HG03457 (cell line): ENCODE measurements around the gene GRM5.
"Not testable (repeated sequence)": the region's sequence is repeated elsewhere in the genome, so short reads cannot be mapped to it uniquely, and the experiment has no call there.

Experiments used
- ATAC-seq: cut with Tn5 transposase; IDR thresholded peaks from one replicate; pipeline ENCODE4 v1.9.1; 2021; ENCODE audit warnings: moderate number of reproducible peaks; ENCODE audit not compliant: unreplicated experiment

Gene GRM5

DNA sequence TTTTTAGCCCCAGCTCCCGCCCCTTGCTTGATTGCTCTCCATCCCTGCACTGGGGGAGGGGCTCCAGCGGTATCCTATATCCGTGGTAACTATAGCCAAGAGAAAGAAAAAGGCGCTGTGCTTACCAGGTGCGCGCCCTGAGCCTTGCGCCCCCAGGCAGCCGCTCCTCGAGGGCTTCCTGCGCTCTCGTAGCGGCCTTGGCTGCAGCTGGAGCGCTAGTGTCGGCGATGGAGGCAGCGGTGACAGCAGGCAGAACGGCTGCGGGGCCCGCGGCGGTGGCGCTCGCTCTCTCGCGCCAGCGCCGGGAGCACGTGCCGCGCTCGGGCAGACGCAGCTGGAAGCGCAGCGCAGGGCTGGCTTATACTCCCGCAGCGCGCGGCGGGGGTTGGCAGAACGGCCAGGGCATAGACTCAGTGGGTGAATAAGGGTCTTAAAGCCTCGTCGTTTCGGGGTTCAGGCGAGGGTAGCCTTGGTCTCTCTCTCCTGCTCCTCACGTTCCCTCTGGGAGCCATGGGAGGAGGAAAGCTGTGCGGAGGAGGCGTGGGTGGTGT lies at the start of gene GRM5:
GRM5 (minus strand) TSS at position 332 of the 551 bp plus-strand sequence. CDS start 18,110 bp downstream, outside the sequence.
- ATAC-seq, result not testable (repeated sequence)

- ATAC-seq, result peak; percentile 75
Measured at GRCh38 chr11:89097956-89098355, 32.2 kb upstream of the GRM5 start.

GRCh38 chr11:89093806-89094205 lies 28.0 kb upstream of the GRM5 start:
- ATAC-seq, result not testable (repeated sequence)

GRCh38 chr11:89084951-89085350 lies 19.2 kb upstream of the GRM5 start:
- not testable (repeated sequence) for ATAC-seq

- not testable (repeated sequence) for ATAC-seq
Measured at GRCh38 chr11:89070911-89071310, 5.1 kb upstream of the GRM5 start.

- no peak for ATAC-seq
Measured at GRCh38 chr11:89067264-89067663, 1.5 kb upstream of the GRM5 start.

DNA sequence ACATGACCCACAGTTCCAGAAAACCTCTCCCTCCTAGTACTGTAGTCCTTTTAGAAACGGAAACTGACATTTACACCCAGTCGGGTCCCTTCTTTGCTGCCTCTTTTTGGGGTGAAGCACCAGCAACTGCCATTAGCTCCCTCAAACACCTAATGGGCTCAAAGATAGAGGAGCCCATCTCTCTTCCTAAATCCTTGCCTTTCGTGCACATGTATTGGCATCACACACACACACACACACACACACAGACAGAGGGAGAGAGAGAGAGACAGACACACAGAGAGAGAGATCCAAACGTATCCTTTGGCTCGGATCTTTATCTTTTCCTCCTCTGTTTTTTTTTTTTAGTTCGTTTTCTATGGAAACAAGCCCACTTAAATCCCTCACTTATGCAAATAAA lies 716 bp downstream of the GRM5 start:
- no peak for ATAC-seq

GRCh38 chr11:89063481-89063951 lies 2.3 kb downstream of the GRM5 start:
- ATAC-seq, result not testable (repeated sequence)

DNA sequence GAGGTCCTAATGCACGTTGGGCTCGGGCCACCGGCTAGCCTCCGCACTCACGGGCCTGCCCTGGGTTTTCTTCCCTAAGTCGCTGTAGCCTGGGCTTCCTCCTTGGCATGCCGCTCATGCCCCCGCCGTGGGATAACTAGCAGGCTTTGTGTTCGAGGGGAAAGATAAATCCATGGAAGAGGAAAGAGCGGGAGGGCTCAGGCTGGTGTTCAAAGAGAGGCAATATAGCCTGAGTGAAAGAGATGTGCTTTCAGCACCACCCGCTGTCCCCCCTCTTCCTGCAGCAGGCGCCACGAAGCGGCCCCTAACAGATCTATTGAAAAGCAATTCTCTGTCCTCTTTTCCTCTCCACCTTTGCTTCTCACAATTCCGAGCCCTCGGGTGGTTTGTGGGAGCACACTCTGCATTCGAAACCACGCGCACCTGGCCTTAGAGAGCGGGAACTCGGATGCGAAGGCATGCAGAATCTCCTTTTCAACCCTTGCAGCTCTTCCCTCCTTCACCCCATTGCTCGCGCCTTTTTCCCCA lies 2.9 kb downstream of the GRM5 start:
- ATAC-seq, result not testable (repeated sequence)

DNA sequence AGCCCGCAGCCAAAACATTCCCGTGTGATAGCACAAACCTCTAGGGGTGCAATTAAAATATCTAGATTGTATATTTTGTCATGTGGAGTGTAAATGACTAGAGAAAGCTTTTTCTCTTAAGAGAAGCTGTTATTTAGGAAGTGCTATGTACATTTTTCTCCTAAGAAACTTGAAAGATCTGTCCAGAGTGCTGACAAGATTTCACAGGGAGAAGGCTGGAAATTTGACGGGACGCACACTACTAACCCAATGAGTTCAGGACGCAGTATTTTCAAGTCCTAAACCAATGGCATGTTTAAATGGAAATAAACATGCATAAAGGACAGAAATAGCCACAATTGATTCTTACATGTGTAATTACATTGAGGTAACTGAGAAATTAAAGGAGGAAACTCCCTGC lies 3.9 kb downstream of the GRM5 start:
- not testable (repeated sequence) for ATAC-seq

- ATAC-seq, result not testable (repeated sequence)
Measured at GRCh38 chr11:89057406-89057805, 8.4 kb downstream of the GRM5 start.

DNA sequence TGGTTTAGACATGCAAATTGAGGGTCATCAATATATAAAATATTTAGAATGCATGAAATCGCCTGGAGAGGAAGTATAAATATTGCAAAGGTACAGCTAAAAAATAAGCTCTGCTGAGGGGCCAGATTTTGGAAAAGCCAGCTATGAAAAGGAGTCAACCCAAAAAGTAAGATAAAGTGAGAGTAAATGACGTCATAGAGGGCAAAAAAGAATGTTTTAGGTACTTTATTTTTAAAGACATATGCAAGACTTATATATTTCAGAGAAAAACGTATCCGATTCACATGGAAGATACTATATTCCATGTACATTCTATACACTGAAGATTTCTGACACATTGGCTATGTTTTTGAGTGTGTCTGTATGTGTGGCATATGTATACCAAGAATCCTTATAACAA lies 13.6 kb downstream of the GRM5 start:
- ATAC-seq, result no peak

- not testable (repeated sequence) for ATAC-seq
Measured at GRCh38 chr11:89047159-89047558, 18.6 kb downstream of the GRM5 start.

DNA sequence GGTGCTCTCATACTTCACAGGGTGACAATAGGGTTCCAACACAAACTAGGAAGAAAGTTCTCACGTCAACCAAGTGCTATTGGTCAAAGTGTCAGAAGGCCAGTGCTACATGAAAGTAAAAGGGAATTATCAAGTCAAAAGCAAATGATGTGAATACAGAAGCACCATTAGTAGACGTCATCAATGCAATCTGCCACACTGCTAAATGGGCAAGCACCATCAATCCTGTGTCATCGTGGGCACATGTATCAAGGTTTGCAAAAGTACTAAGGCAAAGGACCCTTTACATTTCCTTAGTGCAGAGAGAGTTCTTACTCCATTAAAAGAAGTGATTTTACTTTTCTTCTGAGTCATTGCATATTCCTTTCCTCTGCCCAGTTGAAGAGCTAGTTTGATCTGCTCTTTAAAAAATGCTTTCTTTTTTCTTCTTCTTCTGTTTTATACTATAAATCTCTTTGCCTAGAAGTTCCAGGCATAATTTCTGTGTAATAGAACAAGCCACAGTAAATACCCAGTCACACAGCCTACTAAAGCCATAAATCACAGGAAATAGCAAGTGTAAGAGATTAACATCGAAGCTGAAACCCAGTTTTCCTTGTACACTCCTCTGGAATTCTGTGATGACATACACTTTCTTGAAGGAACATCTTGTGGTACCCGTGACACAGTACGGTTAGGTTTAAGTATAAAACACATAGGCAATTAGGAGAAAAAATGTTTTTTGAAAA lies 21.8 kb downstream of the GRM5 start:
- ATAC-seq, result not testable (repeated sequence)

GRCh38 chr11:89029671-89030070 lies 36.1 kb downstream of the GRM5 start:
- not testable (repeated sequence) for ATAC-seq

GRCh38 chr11:89021339-89021738 lies 44.4 kb downstream of the GRM5 start:
- no peak for ATAC-seq

- not testable (repeated sequence) for ATAC-seq
Measured at GRCh38 chr11:89019827-89020547, 45.8 kb downstream of the GRM5 start.

DNA sequence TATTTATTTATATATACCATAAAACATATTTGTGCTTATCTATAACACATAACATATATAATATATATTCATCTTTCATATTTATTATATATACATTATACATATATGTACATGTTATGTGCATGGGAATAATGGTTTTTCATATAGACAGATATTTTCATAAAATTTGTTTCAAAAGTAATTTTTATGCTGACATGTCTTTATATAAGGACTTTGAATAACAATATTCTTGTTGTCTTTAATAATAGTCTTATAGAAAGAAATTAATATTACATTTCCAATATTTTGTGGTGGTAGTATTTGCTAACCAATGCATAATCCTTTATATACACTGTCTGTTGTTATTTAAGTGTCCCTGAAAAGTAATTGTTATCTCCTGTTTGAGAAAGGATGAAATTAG lies 49.6 kb downstream of the GRM5 start:
- ATAC-seq, result no peak

- no peak for ATAC-seq
Measured at GRCh38 chr11:89015614-89016013, 50.2 kb downstream of the GRM5 start.

- not testable (repeated sequence) for ATAC-seq
Measured at GRCh38 chr11:89000852-89001251, 64.9 kb downstream of the GRM5 start.

GRCh38 chr11:88979641-88980040 lies 86.1 kb downstream of the GRM5 start:
- no peak for ATAC-seq
